Keratinocyte (primary cell): ENCODE measurements around the gene SETBP1. TPM values are rescaled to one million over a fixed set of nuclear protein-coding genes. Genes with fewer than 3 reads are reported as not detected.
A peak's percentile ranks its signal among the peaks of the same experiment; 100 is the strongest.

Experiments
- DNase-seq: peaks from one replicate; pipeline ENCODE4 v3.0.0-alpha.2; 2011; ENCODE audit warnings: low read depth, missing footprints, low spot score
- FAIRE-seq: peaks from 2 replicates; lab custom pipeline; 2011; peaks lifted over from hg19 to GRCh38; lab: Jason Lieb, UNC
- H2AFZ ChIP-seq: 2 replicates; pipeline ENCODE4 v1.6.0; 2012; ENCODE audit warnings: low read length, control low read depth, inconsistent platforms; ENCODE audit not compliant: control insufficient read depth
- H3K27ac ChIP-seq: 2 replicates; pipeline ENCODE4 v1.5.1; 2011; ENCODE audit warnings: low read length; ENCODE audit not compliant: control insufficient read depth, insufficient read depth
- H3K27me3 ChIP-seq: 3 replicates; pipeline ENCODE4 v1.6.0; 2011; ENCODE audit warnings: low read length; ENCODE audit not compliant: control insufficient read depth, insufficient read depth; ENCODE audit errors: extremely low read depth
- H3K36me3 ChIP-seq, 2 experiments: 2 replicates in 1 of 2; 3 replicates in 1 of 2; pipeline ENCODE4 v1.5.1; 2011; ENCODE audit warnings: low read length in 2 of 2, mild to moderate bottlenecking in 1 of 2; ENCODE audit not compliant: control insufficient read depth in 2 of 2, insufficient read depth in 2 of 2; ENCODE audit errors: extremely low read depth in 1 of 2
- H3K4me1 ChIP-seq: 3 replicates; pipeline ENCODE4 v1.5.1; 2011; ENCODE audit warnings: low read length; ENCODE audit not compliant: control insufficient read depth, insufficient read depth; ENCODE audit errors: extremely low read depth
- H3K4me2 ChIP-seq: 3 replicates; pipeline ENCODE4 v1.6.0; 2011; ENCODE audit warnings: low read depth, low read length; ENCODE audit not compliant: control insufficient read depth, insufficient read depth; ENCODE audit errors: extremely low read depth
- H3K4me3 ChIP-seq, 3 experiments: fragments of 200-600 bp in 1 of 3; sonication (generic) in 1 of 3; 2 replicates in 2 of 3; 3 replicates in 1 of 3; pipeline ENCODE4 v1.5.1; 2011 to 2016; ENCODE audit warnings: low read length in 3 of 3, mild to moderate bottlenecking in 3 of 3, control low read depth in 2 of 3, inconsistent platforms in 1 of 3, low read depth in 1 of 3, mixed read lengths in 1 of 3, mixed run types in 1 of 3, moderate library complexity in 1 of 3; ENCODE audit not compliant: control insufficient read depth in 2 of 3, insufficient read depth in 2 of 3; ENCODE audit errors: extremely low read depth in 1 of 3
- H3K79me2 ChIP-seq: 2 replicates; pipeline ENCODE4 v1.6.0; 2012; ENCODE audit warnings: low read length; ENCODE audit not compliant: control insufficient read depth, insufficient read depth
- H3K9ac ChIP-seq: 3 replicates; pipeline ENCODE4 v1.6.0; 2011; ENCODE audit warnings: low read length; ENCODE audit not compliant: control insufficient read depth, insufficient read depth; ENCODE audit errors: extremely low read depth
- H3K9me1 ChIP-seq: 3 replicates; pipeline ENCODE4 v1.6.0; 2011; ENCODE audit warnings: low read length; ENCODE audit not compliant: control insufficient read depth, insufficient read depth; ENCODE audit errors: extremely low read depth
- H3K9me3 ChIP-seq: 2 replicates; pipeline ENCODE4 v1.5.1; 2012; ENCODE audit warnings: low read depth, low read length; ENCODE audit not compliant: control insufficient read depth
- H4K20me1 ChIP-seq: 3 replicates; pipeline ENCODE4 v1.6.0; 2011; ENCODE audit warnings: low read length; ENCODE audit not compliant: control insufficient read depth, insufficient read depth; ENCODE audit errors: extremely low read depth
- CTCF ChIP-seq, 3 experiments: IDR thresholded peaks in 1 of 3; conservative IDR thresholded peaks in 1 of 3; optimal IDR thresholded peaks in 1 of 3; 2 replicates in 2 of 3; 3 replicates in 1 of 3; pipeline versions ENCODE3 to v1.5.1; 2011; ENCODE audit warnings: low read length in 3 of 3, mild to moderate bottlenecking in 3 of 3, moderate library complexity in 2 of 3, control low read depth in 1 of 3, inconsistent platforms in 1 of 3; ENCODE audit not compliant: insufficient read depth in 2 of 3; ENCODE audit errors: extremely low read depth in 1 of 3
- EZH2 ChIP-seq: IDR thresholded peaks from one replicate; pipeline ENCODE4 v1.6.1; 2012; ENCODE audit warnings: inconsistent platforms, mild to moderate bottlenecking, low read length, moderate library complexity
- dilution Hi-C: fragments of 300-500 bp; cut with MboI; formaldehyde crosslinking; loops from one replicate; pipeline ENCODE4 v1.7.0; 2020; ENCODE audit warnings: low sequenced_read_pairs; ENCODE audit not compliant: extremely low pct_ligation_motif_present
- polyA plus RNA-seq, 5 experiments: library from polyadenylated mRNA; depleted of rRNA in 3 of 5; stranded (reverse) in 3 of 5; stranded (forward) in 1 of 5; unstranded in 1 of 5; fragments of >200 nt; gene quantifications; 1 replicate in 1 of 5; 2 replicates in 3 of 5; 3 replicates in 1 of 5; pipeline versions ENCODE4 v1.2.1 to v1.2.3, GENCODE V29; 2011 to 2012; ENCODE audit warnings: missing spikeins in 2 of 5, low read depth in 1 of 5, low replicate concordance in 1 of 5

The SETBP1 gene
- polyA plus RNA-seq, 1 donor (not counting 4 experiments of a cell fraction or from before 2014, with no cell fraction given) = 3.3 TPM

GRCh38 chr18:44899832-44900231, 219.1 kb downstream of the SETBP1 start:
- Histone ChIP-seq H4K20me1 (no peaks in the 10 kb centered on the region), H3K27me3 (no peaks in the 10 kb centered on the region), H3K27ac (no peak overlapping the region), H3K9me1 (no peaks in the 10 kb centered on the region), H3K79me2 (no peaks in the 10 kb centered on the region), H3K9me3 (no peaks in the 10 kb centered on the region), H3K4me3 (no peak overlapping the region), H2AFZ (no peak overlapping the region), H3K4me1 (peaks cover 16% of the 10 kb centered on the region), H3K4me2 (no peak overlapping the region), H3K9ac (no peak overlapping the region), H3K36me3 (no peaks in the 10 kb centered on the region)
- FAIRE-seq = no peak
- no peak for DNase-seq
- peak in 2 of 3 experiments; percentile 13 to 19 for TF ChIP-seq CTCF (optimal IDR thresholded peaks at IDR 0.05 in 1 of 3, IDR thresholded peaks at IDR 0.05 in 1 of 3, conservative IDR thresholded peaks at IDR 0.05 in 1 of 3; ENCODE audit: extremely low read depth in 1 of 3, insufficient read depth in 2 of 3, low read length in 3 of 3)
- TF ChIP-seq EZH2 = no peak
- dilution Hi-C loops = no loop called here

- Histone ChIP-seq H3K27me3 (no peaks in the 10 kb centered on the region), H3K79me2 (no peaks in the 10 kb centered on the region), H4K20me1 (no peaks in the 10 kb centered on the region), H3K9me3 (no peaks in the 10 kb centered on the region), H3K9me1 (no peaks in the 10 kb centered on the region), H3K27ac (no peak overlapping the region), H3K9ac (no peak overlapping the region), H3K4me2 (peak overlapping the region; percentile 52), H3K36me3 (no peaks in the 10 kb centered on the region), H3K4me1 (peaks cover 13% of the 10 kb centered on the region), H2AFZ (no peak overlapping the region), H3K4me3 (no peak overlapping the region)
- dilution Hi-C loops = no loop called here
- TF ChIP-seq EZH2 (no peak), CTCF (optimal IDR thresholded peaks at IDR 0.05 in 1 of 3, IDR thresholded peaks at IDR 0.05 in 1 of 3, conservative IDR thresholded peaks at IDR 0.05 in 1 of 3; ENCODE audit: extremely low read depth in 1 of 3, insufficient read depth in 2 of 3, low read length in 3 of 3) (no peak)
- FAIRE-seq = no peak
- DNase-seq = no peak
These were observed 219.9 kb downstream of the SETBP1 start for GRCh38 chr18:44900627-44901026.
